Activated CD4-positive, alpha-beta T cell treated with anti-CD3 and anti-CD28 coated beads, Interleukin-2, amount 50 U/mL, for 1 hour (primary cell): Measurements from ENCODE around the gene RTF1.
"Not testable (repeated sequence)": the region's sequence is repeated elsewhere in the genome, so short reads cannot be mapped to it uniquely, and the experiment has no call there.

Experiments
- DNase-seq: peaks from one replicate; pipeline ENCODE4 v3.0.0-alpha.2; 2020

Gene RTF1

GRCh38 chr15:41438206-41438605, 21.3 kb downstream of the RTF1 start:
- DNase-seq, result no peak

- not testable (repeated sequence) for DNase-seq
These were observed 21.9 kb downstream of the RTF1 start for GRCh38 chr15:41438745-41439144.

GRCh38 chr15:41443275-41443674, 26.4 kb downstream of the RTF1 start:
- DNase-seq, result no peak

DNA sequence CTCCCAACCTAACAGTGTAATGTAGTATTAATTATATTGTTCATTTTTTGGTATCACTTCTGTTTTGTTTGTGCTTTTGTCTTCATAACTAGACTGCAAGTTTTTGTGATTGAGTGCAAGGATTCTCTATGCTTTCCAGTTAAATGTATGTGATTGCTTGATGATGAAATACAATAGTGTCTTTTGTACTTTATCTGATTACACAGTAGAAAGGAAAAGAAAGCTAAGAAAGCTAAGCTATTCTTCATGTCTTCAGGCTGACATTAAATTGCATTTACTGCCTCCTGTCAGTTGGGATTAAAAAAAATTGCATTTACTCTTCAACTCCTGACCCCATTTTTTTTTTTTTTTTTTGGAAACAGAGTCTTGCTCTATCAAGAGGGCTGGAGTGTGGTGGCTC, 28.5 kb downstream of the RTF1 start:
- no peak for DNase-seq

DNA sequence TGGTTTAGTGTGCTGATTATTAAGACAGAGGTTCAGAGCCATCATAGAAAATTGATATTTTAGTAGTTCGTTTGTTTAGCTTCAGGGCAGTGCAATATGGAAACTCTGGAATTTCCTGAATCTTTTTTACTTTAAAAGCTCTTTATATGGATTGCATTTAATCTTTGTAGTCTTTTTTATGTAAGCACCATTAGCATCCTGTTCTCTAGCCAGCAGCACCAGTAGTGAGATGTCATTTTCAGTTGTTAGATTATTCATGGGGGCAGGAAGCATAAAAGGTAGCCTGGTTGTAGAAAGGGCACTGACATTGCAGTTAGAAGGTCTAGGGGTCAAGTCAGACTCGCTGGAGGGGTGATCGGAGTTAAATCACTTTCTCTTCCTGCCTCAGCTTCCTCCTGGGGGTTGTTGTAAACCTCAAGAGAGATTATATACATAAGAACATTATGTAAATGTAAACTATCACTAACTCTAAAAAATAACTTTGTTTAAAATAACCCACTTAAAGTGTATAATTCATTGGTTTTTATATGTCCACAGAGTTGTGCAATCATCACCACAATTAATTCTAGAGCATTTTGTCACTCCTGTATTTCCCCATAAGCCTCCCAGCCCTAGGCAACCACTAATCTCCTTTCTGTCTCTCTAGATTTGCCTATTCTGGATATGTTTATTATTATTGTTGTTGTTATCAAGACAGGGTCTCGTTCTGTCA, 45.3 kb downstream of the RTF1 start:
- DNase-seq, result no peak

DNA sequence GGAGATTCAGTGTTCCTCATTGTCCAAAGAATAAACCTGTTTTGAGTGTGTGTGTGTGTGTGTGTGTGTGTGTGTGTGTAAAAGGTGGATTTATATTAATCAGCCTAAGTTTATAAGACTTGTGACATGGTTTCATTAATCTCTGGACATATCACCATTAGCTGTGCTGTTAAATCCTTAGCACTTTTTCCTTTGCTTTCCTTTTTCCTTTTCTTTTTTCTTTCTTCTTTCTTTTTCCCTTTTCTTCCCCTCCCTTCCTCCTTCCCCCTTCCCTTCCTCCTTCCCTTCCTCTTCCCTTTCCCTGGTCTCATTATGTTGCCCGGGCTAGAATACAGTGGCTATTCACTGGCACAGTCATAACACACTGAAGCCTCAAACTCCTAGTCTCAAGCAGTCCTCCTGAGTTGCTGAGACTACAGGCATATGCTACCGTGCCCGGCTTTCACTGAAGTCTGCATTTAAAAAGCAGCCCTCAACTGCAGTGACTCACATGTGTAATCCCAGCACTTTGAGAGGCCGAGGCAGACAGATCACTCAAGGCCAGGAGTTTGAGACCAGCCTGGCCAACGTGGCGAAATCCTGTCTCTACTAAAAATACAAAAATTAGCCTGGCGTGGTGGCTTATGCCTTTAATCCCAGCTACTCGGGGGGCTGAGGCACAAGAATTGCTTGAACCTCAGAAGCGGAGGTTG, 48.1 kb downstream of the RTF1 start:
- DNase-seq, result no peak

- DNase-seq, result peak; percentile 6
These were observed 49.0 kb downstream of the RTF1 start for GRCh38 chr15:41465822-41466421.

DNA sequence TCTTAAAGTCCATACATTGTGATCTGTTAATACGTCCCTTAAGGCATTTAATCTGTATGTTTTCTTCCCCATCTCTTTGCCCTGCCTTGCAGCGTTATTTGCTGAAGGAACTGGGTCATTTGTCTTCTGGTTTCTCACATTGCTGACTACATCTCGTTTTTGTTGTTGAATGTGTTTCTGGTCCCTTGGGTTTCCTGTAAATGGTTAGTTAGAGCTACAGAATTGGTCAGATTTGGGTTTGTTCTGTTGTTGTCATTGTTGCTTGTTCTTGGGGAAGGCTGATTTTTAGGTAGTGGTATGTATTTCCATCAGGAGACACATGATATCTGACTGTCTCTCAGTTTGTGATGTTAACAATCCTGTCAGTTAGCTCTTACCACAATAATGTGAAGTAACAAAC, 49.8 kb downstream of the RTF1 start:
- no peak for DNase-seq

- DNase-seq, result not testable (repeated sequence)
These were observed 52.7 kb downstream of the RTF1 start for GRCh38 chr15:41469644-41470043.

DNA sequence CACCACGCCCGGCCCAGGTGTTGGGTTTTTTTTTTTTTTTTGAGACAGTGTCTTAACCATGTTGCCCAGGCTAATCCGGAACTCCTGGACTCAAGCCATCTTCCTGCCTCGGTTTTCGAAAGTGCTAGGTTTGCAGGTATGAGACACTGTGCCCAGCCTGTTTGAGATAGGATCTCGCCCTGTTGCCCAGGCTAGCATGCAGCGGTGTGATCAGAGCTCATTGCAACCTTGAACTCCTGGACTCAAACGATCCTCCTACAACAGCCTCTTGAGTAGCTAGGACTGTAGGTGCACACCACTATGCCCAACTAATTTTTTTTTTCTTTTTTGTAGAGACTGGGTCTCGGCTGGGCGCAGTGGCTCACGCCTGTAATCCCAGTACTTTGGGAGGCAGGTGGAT, 56.5 kb downstream of the RTF1 start:
- no peak for DNase-seq

DNA sequence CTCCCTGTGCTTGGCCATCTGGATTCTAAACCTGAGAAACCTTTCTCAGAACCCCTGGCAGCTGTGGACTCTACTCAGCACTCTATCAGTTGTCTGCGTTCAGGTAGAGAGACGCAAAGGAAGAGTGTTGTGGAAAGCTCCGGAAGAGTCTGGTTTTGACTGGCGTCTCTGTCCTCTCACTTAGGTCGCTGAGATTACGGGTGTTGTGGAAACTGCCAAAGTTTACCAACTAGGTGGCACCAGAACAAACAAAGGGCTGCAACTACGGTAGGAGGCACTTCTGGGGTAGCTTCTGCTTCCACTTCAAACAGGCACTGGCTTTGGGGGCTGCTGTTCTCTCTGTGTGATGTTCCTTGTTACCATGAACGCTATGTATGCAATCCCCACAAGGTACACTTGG, 57.5 kb downstream of the RTF1 start:
- DNase-seq, result no peak

DNA sequence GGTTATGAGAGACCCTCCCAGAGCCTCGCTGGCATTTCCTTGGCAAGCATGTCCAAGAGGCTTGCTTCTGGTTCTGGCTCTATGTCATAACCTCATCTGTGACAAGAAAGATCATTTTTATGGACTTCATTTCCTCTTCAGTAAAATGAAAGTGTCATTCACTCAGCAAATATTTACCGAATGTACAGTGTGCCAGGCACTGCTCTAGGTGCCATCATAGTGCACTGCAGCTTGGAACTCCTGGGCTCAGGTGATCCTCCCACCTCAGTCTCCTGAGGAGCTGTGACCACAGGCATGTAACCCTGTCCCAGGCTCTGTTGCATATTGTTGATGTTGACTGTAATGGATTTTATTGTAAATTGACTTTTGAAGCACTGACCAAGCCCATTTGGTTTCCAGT, 58.0 kb downstream of the RTF1 start:
- DNase-seq, result no peak

DNA sequence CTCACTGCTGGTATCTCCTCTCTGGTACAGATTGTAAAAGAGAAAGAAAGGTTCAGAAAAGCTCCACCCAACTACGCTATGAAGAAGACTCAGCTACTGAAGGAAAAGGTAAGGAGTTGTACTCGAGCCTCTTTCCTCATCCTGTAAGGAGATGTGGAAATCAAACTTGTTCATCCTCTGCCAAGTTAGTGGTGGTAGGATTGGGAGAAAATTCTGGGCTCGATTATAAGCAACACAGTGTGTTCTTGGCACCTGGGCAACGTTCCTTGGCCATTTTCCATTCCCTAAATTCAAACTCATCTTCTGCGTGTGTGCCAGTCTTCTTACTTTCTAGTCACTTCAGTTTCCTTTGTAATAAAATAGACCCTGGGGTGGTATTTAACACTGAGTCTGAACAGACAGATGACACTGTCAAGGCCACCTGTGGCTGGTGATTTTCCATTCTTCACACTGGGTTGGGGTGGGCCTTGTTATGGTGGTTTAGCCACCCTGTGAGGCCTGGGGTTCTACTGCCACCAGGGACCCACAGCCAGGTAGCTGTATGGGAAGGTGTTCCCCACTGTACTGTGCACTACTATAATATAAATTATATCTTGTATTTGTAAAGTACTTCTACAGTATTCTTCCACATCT, 59.6 kb downstream of the RTF1 start:
- DNase-seq, result no peak

GRCh38 chr15:41480396-41481140, 63.7 kb downstream of the RTF1 start:
- no peak for DNase-seq

- DNase-seq, result no peak
These were observed 65.4 kb downstream of the RTF1 start for GRCh38 chr15:41482110-41482877.

- DNase-seq, result peak; percentile 22
These were observed 66.2 kb downstream of the RTF1 start for GRCh38 chr15:41483115-41483514.

- no peak for DNase-seq
These were observed 66.6 kb downstream of the RTF1 start for GRCh38 chr15:41483519-41483918.

DNA sequence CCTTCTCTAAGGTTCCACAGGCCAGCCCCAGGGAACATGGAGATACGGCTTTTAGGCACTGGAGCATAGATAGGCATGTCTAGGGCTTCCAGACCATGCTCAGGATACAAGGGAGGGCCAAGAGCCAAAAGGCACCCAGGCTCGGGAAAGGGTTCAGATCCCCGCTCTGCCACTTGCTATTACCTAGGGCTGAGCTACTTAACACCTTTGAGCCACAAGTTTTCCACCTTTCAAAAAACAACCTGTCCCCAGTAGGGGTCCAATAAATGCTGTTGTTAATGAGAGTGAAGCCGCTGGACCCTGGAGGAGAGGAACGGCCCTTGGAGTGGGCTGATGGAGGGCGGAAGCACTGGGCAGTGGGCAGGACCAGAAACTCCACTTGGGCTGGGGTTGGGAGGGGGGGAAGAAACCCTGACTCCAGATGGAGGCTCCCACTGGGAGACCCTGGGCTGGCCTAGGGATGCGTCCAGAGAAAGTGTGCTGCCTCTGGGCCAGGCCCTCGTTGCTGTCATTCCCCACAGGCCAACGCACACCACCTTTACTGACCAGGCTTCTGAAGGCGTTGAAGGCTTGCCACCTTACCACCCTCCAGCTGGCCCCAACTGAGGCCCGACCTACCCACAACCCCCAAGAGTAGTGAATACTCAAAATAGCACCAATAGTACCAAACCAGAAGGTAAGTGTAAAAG, 68.2 kb downstream of the RTF1 start:
- no peak for DNase-seq

GRCh38 chr15:41486286-41486685, 69.4 kb downstream of the RTF1 start:
- no peak for DNase-seq

GRCh38 chr15:41487381-41487780, 70.5 kb downstream of the RTF1 start:
- DNase-seq, result no peak

DNA sequence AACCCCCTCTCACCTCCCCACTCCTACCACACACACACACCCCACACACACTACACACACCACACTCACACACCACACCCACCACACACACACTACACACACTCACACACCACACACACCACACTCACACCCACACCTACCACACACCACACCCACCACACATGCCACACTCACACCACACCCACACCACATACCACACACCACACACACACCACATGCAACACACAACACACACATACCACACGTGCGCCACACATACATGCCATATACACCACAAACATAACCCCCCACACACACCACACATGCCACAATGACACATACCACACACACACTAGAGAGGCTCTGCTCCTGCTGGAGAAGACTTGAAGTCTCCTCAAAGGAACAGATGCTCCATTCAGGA, 70.9 kb downstream of the RTF1 start:
- DNase-seq, result no peak

DNA sequence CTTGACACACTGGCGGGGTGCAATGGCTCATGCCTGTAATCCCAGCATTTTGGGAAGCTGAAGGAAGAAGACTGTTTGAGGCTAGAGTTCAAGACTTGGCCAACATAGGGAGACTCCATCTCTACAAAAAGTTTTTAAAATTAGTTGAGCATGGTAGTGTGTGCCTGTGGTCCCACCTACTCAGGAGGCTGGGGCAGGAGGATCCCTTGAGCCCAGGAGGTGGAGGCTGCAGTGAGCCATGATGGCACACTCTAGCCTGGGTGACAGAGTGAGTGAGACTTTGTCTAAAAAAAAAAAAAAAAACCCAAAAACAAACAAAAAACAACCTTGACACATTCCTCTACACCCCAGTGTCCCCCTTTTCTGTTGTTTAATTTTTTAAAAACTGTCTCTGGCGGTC, 72.7 kb downstream of the RTF1 start:
- DNase-seq, result no peak
